H1 (cell line): ENCODE measurements around the gene ENTPD5. TPM values are rescaled to one million over a fixed set of nuclear protein-coding genes. Genes with fewer than 3 reads are reported as not detected.

Experiments
- CTCF ChIA-PET: fragments of 300-600 bp; sonication (Branson Sonifier 250); formaldehyde crosslinking; loops from one replicate; lab custom pipeline; 2021; ENCODE audit not compliant: partially characterized antibody; lab: Charles Lee
- POLR2A ChIA-PET: fragments of 300-600 bp; sonication (Branson Sonifier 250); formaldehyde crosslinking; loops from one replicate; lab custom pipeline; 2021; ENCODE audit warnings: inconsistent platforms; ENCODE audit not compliant: partially characterized antibody; lab: Charles Lee
- DNase-seq, 2 experiments: peaks; one replicate each; pipeline versions ENCODE4 v3.0.0 to v3.0.0-alpha.2; 2010 to 2022; ENCODE audit warnings: low spot score in 2 of 2, low read depth in 1 of 2, mixed read lengths in 1 of 2
- FAIRE-seq: peaks from 2 replicates; lab custom pipeline; 2011; peaks lifted over from hg19 to GRCh38; lab: Jason Lieb, UNC
- H2AFZ ChIP-seq: 2 replicates; pipeline ENCODE4 v1.8.1; 2012; ENCODE audit warnings: low read length, inconsistent platforms
- H2AK5ac ChIP-seq: 2 replicates; pipeline ENCODE4 v1.6.1; 2013; ENCODE audit warnings: low read depth, low read length
- H2BK120ac ChIP-seq: replicated peaks from 2 replicates; pipeline ENCODE3; 2013; ENCODE audit warnings: low read depth, low read length, inconsistent platforms
- H2BK12ac ChIP-seq: 2 replicates; pipeline ENCODE4 v1.6.1; 2013; ENCODE audit warnings: low read depth, low read length
- H2BK15ac ChIP-seq: 2 replicates; pipeline ENCODE4 v1.6.1; 2013; ENCODE audit warnings: low read length
- H2BK20ac ChIP-seq: 2 replicates; pipeline ENCODE4 v1.6.1; 2013; ENCODE audit warnings: low read length
- H2BK5ac ChIP-seq: 2 replicates; pipeline ENCODE4 v1.6.1; 2013; ENCODE audit warnings: low read depth, low read length
- H3K14ac ChIP-seq: 2 replicates; pipeline ENCODE4 v1.6.1; 2013; ENCODE audit warnings: inconsistent platforms; ENCODE audit not compliant: insufficient read length
- H3K18ac ChIP-seq: 2 replicates; pipeline ENCODE4 v1.6.1; 2013; ENCODE audit warnings: low read length; ENCODE audit errors: extremely low read depth
- H3K23ac ChIP-seq: 2 replicates; pipeline ENCODE4 v1.6.1; 2013; ENCODE audit warnings: inconsistent platforms; ENCODE audit not compliant: insufficient read length
- H3K23me2 ChIP-seq: 2 replicates; pipeline ENCODE4 v1.6.1; 2013; ENCODE audit warnings: low read depth, low read length
- H3K27ac ChIP-seq: 2 replicates; pipeline ENCODE4 v1.6.1; 2011; ENCODE audit warnings: low read depth, low read length, inconsistent platforms
- H3K27me3 ChIP-seq, 4 experiments: replicated peaks in 1 of 4; 1 replicate in 1 of 4; 2 replicates in 3 of 4; pipeline versions ENCODE4 v1.6.1 to v1.8.1; 2011 to 2013; ENCODE audit warnings: low read length in 3 of 4, mild to moderate bottlenecking in 3 of 4, inconsistent platforms in 2 of 4, mixed read lengths in 2 of 4, moderate library complexity in 1 of 4; ENCODE audit not compliant: control insufficient read depth in 3 of 4, insufficient read depth in 3 of 4; ENCODE audit errors: extremely low read depth in 1 of 4
- H3K36me3 ChIP-seq, 4 experiments: 2 replicates each; pipeline versions ENCODE4 v1.6.1 to v1.8.1; 2011 to 2013; ENCODE audit warnings: mild to moderate bottlenecking in 4 of 4, low read length in 3 of 4, moderate library complexity in 2 of 4, control low read depth in 1 of 4, inconsistent platforms in 1 of 4; ENCODE audit not compliant: insufficient read depth in 4 of 4, control insufficient read depth in 2 of 4
- H3K4ac ChIP-seq: replicated peaks from 2 replicates; pipeline ENCODE3; 2013; ENCODE audit warnings: low read length, low read depth, mixed read lengths, inconsistent platforms; ENCODE audit not compliant: insufficient read length
- H3K4me1 ChIP-seq, 4 experiments: replicated peaks in 1 of 4; 1 replicate in 1 of 4; 2 replicates in 3 of 4; pipeline versions ENCODE4 v1.6.1 to v1.8.1; 2011 to 2013; ENCODE audit warnings: low read length in 3 of 4, inconsistent platforms in 2 of 4, mixed read lengths in 1 of 4; ENCODE audit not compliant: insufficient read depth in 4 of 4, control insufficient read depth in 3 of 4
- H3K4me2 ChIP-seq, 2 experiments: 2 replicates each; pipeline versions ENCODE4 v1.6.1 to v1.8.1; 2011 to 2013; ENCODE audit warnings: low read depth in 2 of 2, low read length in 2 of 2, control low read depth in 1 of 2, inconsistent platforms in 1 of 2, mild to moderate bottlenecking in 1 of 2; ENCODE audit not compliant: insufficient read depth in 1 of 2
- H3K4me3 ChIP-seq, 4 experiments: fragments of 200-600, 300-600 bp in 1 of 4; sonication (generic), shearing (Covaris generic), sonication (Bioruptor Twin) in 1 of 4; 2 replicates each; pipeline versions ENCODE4 v1.5.1 to v1.8.1; 2011 to 2016; ENCODE audit warnings: low read length in 4 of 4, low read depth in 3 of 4, control low read depth in 2 of 4, inconsistent platforms in 2 of 4, mild to moderate bottlenecking in 2 of 4, mixed read lengths in 1 of 4, moderate library complexity in 1 of 4; ENCODE audit not compliant: insufficient read depth in 2 of 4; ENCODE audit errors: extremely low read depth in 1 of 4
- H3K56ac ChIP-seq: replicated peaks from 2 replicates; pipeline ENCODE3; 2013; ENCODE audit warnings: low read depth, mild to moderate bottlenecking, mixed read lengths, low read length, inconsistent platforms; ENCODE audit not compliant: insufficient read length
- H3K79me1 ChIP-seq: 2 replicates; pipeline ENCODE4 v1.6.1; 2013; ENCODE audit warnings: low read depth, low read length, control low read depth
- H3K79me2 ChIP-seq, 2 experiments: 2 replicates each; pipeline versions ENCODE4 v1.6.1 to v1.8.1; 2012 to 2013; ENCODE audit warnings: low read length in 2 of 2, mild to moderate bottlenecking in 2 of 2, inconsistent platforms in 1 of 2; ENCODE audit not compliant: insufficient read depth in 2 of 2, control insufficient read depth in 1 of 2
- H3K9ac ChIP-seq, 4 experiments: replicated peaks in 1 of 4; 1 replicate in 1 of 4; 2 replicates in 3 of 4; pipeline versions ENCODE4 v1.6.1 to v1.8.1; 2011 to 2013; ENCODE audit warnings: low read depth in 3 of 4, low read length in 3 of 4, control low read depth in 2 of 4, mild to moderate bottlenecking in 2 of 4, moderate library complexity in 2 of 4, inconsistent platforms in 1 of 4; ENCODE audit errors: extremely low read depth in 1 of 4
- H3K9me3 ChIP-seq, 2 experiments: 2 replicates each; pipeline versions ENCODE4 v1.6.1 to v1.8.1; 2012 to 2013; ENCODE audit warnings: mild to moderate bottlenecking in 2 of 2, moderate library complexity in 2 of 2, control low read depth in 1 of 2, inconsistent platforms in 1 of 2, low read depth in 1 of 2, low read length in 1 of 2, mixed read lengths in 1 of 2; ENCODE audit not compliant: insufficient read depth in 2 of 2
- H4K20me1 ChIP-seq, 2 experiments: replicated peaks in 1 of 2; 2 replicates each; pipeline versions ENCODE3 to v1.8.1; 2011 to 2013; ENCODE audit warnings: inconsistent platforms in 2 of 2, low read length in 2 of 2, mild to moderate bottlenecking in 1 of 2; ENCODE audit not compliant: insufficient read depth in 2 of 2, control insufficient read depth in 1 of 2
- H4K5ac ChIP-seq: 2 replicates; pipeline ENCODE4 v1.6.1; 2013; ENCODE audit warnings: low read length, low read depth, mixed read lengths, inconsistent platforms; ENCODE audit not compliant: insufficient read length
- H4K8ac ChIP-seq: 2 replicates; pipeline ENCODE4 v1.8.0; 2013; ENCODE audit warnings: mild to moderate bottlenecking, moderate library complexity, low read length, inconsistent platforms; ENCODE audit not compliant: insufficient read depth; ENCODE audit errors: extremely low read depth
- H4K91ac ChIP-seq: replicated peaks from 2 replicates; pipeline ENCODE3; 2013; ENCODE audit warnings: low read length, mixed read lengths, inconsistent platforms; ENCODE audit not compliant: insufficient read length
- CBX5 ChIP-seq: fragments of 300-800, 300-1000 bp; sonication (generic); IDR thresholded peaks from 2 replicates; pipeline ENCODE4 v1.7.1; 2016; ENCODE audit warnings: antibody characterized with exemption, low read length, low read depth
- EGR1 ChIP-seq: IDR thresholded peaks from 2 replicates; pipeline ENCODE4 v1.6.1; 2011; ENCODE audit warnings: low read depth, low read length, borderline replicate concordance
- EZH2 ChIP-seq: fragments of 200-600 bp; sonication (generic); IDR thresholded peaks from 2 replicates; pipeline ENCODE4 v1.7.1; 2012; ENCODE audit warnings: low read depth, mild to moderate bottlenecking, moderate library complexity, low read length, inconsistent platforms; ENCODE audit not compliant: severe bottlenecking
- GTF2F1 ChIP-seq: IDR thresholded peaks from 2 replicates; pipeline ENCODE4 v1.6.1; 2012; ENCODE audit warnings: low read depth, low read length, improper control_type of control experiment, borderline replicate concordance
- JUND ChIP-seq: IDR thresholded peaks from 2 replicates; pipeline ENCODE4 v1.6.1; 2011; ENCODE audit warnings: mild to moderate bottlenecking, improper control_type of control experiment, low read length
- KDM1A ChIP-seq: fragments of 200-600, 300-600 bp; sonication (generic); IDR thresholded peaks from 2 replicates; pipeline ENCODE4 v1.7.1; 2016; ENCODE audit warnings: mild to moderate bottlenecking, low read length, borderline replicate concordance
- KDM5A ChIP-seq: fragments of 200-600 bp; IDR thresholded peaks from 2 replicates; pipeline ENCODE4 v1.7.1; 2012; ENCODE audit warnings: mild to moderate bottlenecking, low read length, inconsistent platforms, mixed read lengths
- MAFK ChIP-seq: IDR thresholded peaks from 2 replicates; pipeline ENCODE4 v1.6.1; 2012; ENCODE audit warnings: low read depth, mild to moderate bottlenecking, improper control_type of control experiment, low read length
- POLR2AphosphoS5 ChIP-seq: IDR thresholded peaks from 2 replicates; pipeline ENCODE4 v1.6.1; 2011; ENCODE audit warnings: low read depth, low read length
- SIN3A ChIP-seq, 2 experiments: IDR thresholded peaks in 1 of 2; conservative IDR thresholded peaks in 1 of 2; 2 replicates each; pipeline ENCODE4 v1.6.1; 2011 to 2012; ENCODE audit warnings: low read length in 2 of 2, improper control_type of control experiment in 1 of 2, low read depth in 1 of 2, mild to moderate bottlenecking in 1 of 2
- TBP ChIP-seq: IDR thresholded peaks from 2 replicates; pipeline ENCODE4 v1.6.1; 2011; ENCODE audit warnings: low read depth, low read length, improper control_type of control experiment
- TEAD4 ChIP-seq: IDR thresholded peaks from 2 replicates; pipeline ENCODE4 v1.6.1; 2012; ENCODE audit warnings: low read depth, low read length, inconsistent platforms, mixed read lengths
- WGBS, 2 experiments: shearing (Covaris generic) in 1 of 2; methylation state at CpG; one replicate each; pipeline versions ENCODE4 v1.1.6 to v1.1.7; 2013 to 2015; ENCODE audit warnings: low lambda C conversion rate in 2 of 2, mixed read lengths in 2 of 2, inconsistent platforms in 1 of 2, low coverage in 1 of 2, missing lambda C conversion rate in 1 of 2; ENCODE audit not compliant: insufficient replicate concordance in 2 of 2, insufficient coverage in 1 of 2, insufficient read length in 1 of 2; ENCODE audit errors: extremely low coverage in 1 of 2, missing lambda C conversion rate in 1 of 2; 5-methylcytosine and 5-hydroxymethylcytosine counted together
- polyA plus RNA-seq, 7 experiments: library from polyadenylated mRNA; depleted of rRNA in 3 of 7; stranded (reverse) in 5 of 7; unstranded in 2 of 7; fragments of >200 nt in 5 of 7; fragments of 200-250 nt in 2 of 7; gene quantifications; 1 replicate in 5 of 7; 2 replicates in 1 of 7; 4 replicates in 1 of 7; pipeline versions ENCODE4 v1.2.1 to v1.2.3, GENCODE V29; 2011 to 2013; ENCODE audit warnings: missing spikeins in 2 of 7, mixed read lengths in 2 of 7
- total RNA-seq: library from RNA; stranded (reverse); fragmentation: NEBNext Ultra II Directional; extraction: Animal tissue kit (Norgen Biotek cat#: 25700); gene quantifications from 2 replicates; pipeline ENCODE4 v1.2.1, GENCODE V29; 2021
- TF ChIP-seq, protein P1 (sequence below): IDR thresholded peaks from 2 replicates; pipeline ENCODE4 v1.6.1; 2012; ENCODE audit warnings: inconsistent platforms

ENTPD5 gene
- total and polyA plus RNA-seq, 2 of the 8 experiments (the other 6 are each of a cell fraction or from before 2014, with no cell fraction given): 5.0 to 6.5 TPM

DNA sequence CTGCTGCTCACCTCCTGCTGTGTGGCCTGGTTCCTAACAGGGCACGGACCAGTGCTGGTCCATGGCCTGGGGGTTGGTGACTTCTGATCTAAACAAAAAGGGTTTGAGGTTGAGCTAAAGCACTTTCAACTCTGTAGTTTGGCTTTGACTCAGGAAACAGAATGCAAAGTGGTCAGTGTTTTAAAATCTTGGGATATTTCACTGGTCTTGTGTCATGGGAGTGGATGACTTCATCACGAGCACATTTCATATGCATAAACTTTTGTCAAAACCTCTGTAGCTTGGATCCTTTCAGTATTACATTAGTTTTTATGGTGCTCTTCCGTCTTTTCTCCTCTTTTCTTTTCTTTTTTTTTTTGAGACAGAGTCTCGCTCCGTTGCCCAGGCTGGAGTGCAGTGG lies 94.8 kb downstream of the ENTPD5 start:
- H3K27me3 ChIP-seq: no peaks in the 10 kb centered on the region
- H3K9me3 ChIP-seq: no peaks in the 10 kb centered on the region
- FAIRE-seq: no peak
- no peak for DNase-seq
- H3K4me3 ChIP-seq: no peak overlapping the region
- POLR2A ChIA-PET: interaction anchor here (1.5 kb wide), 1 partner anchor 10 kb away, joined by 4 read pairs; no protein-coding TSS in a partner anchor
- no peaks in the 10 kb centered on the region for H4K20me1 ChIP-seq
- H3K14ac ChIP-seq: no peak overlapping the region
- TF ChIP-seq SIN3A (conservative IDR thresholded peaks at IDR 0.05 in 1 of 2, IDR thresholded peaks at IDR 0.05 in 1 of 2; ENCODE audit: low read depth in 1 of 2, low read length in 2 of 2): no peak
- TF ChIP-seq TEAD4: no peak
- no peak for TF ChIP-seq EZH2
- TF ChIP-seq TBP: no peak
- no peak for TF ChIP-seq EGR1
- TF ChIP-seq, protein P1, sequence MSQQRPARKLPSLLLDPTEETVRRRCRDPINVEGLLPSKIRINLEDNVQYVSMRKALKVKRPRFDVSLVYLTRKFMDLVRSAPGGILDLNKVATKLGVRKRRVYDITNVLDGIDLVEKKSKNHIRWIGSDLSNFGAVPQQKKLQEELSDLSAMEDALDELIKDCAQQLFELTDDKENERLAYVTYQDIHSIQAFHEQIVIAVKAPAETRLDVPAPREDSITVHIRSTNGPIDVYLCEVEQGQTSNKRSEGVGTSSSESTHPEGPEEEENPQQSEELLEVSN: no peak
- TF ChIP-seq GTF2F1: no peak
- no peak for TF ChIP-seq MAFK
- TF ChIP-seq POLR2AphosphoS5: no peak
- TF ChIP-seq JUND: no peak
- no peak for TF ChIP-seq CBX5
- no peak for TF ChIP-seq KDM5A
- no peak for TF ChIP-seq KDM1A
- TF ChIP-seq, all 59 proteins: peak for 0
- no peak overlapping the region for H2BK20ac ChIP-seq
- H4K5ac ChIP-seq: no peak overlapping the region
- no peak overlapping the region for H2BK12ac ChIP-seq
- H3K79me1 ChIP-seq: no peaks in the 10 kb centered on the region
- H3K4ac ChIP-seq: no peak overlapping the region
- H3K9ac ChIP-seq: no peak overlapping the region
- no peak overlapping the region for H2BK5ac ChIP-seq
- H4K8ac ChIP-seq: no peak overlapping the region
- no peak overlapping the region for H2BK120ac ChIP-seq
- H3K4me2 ChIP-seq: no peak overlapping the region
- 89% methylated on average over 3 of the region's 5 CpGs; no CpG with 5 or more reads in 1 of the 2 experiments for WGBS, 2 experiments
- no peak overlapping the region for H2AK5ac ChIP-seq
- H3K27ac ChIP-seq: no peak overlapping the region
- CTCF ChIA-PET: interaction anchor here (1.3 kb wide), 1 partner anchor 11 kb away, joined by 4 read pairs; no protein-coding TSS in a partner anchor
- peaks cover 11 to 37% (median 26%) of the 10 kb centered on the region in 4 experiments for H3K36me3 ChIP-seq
- H3K23me2 ChIP-seq: no peaks in the 10 kb centered on the region
- H2BK15ac ChIP-seq: no peak overlapping the region
- no peak overlapping the region for H3K18ac ChIP-seq
- no peak overlapping the region for H3K56ac ChIP-seq
- H4K91ac ChIP-seq: no peak overlapping the region
- H3K79me2 ChIP-seq: no peaks in the 10 kb centered on the region
- H2AFZ ChIP-seq: no peak overlapping the region
- no peaks in the 10 kb centered on the region for H3K4me1 ChIP-seq
- H3K23ac ChIP-seq: no peak overlapping the region
